ENCODE results near the gene TOMM70. TPM values are rescaled to one million over a fixed set of nuclear protein-coding genes. Genes with fewer than 3 reads are reported as not detected.
A peak's percentile ranks its signal among the peaks of the same experiment; 100 is the strongest.

Gene TOMM70
- total and polyA plus RNA-seq, 2 of the 13 experiments (the other 11 are each of a cell fraction or from before 2014, with no cell fraction given), result 27.0 to 77.2 TPM

DNA sequence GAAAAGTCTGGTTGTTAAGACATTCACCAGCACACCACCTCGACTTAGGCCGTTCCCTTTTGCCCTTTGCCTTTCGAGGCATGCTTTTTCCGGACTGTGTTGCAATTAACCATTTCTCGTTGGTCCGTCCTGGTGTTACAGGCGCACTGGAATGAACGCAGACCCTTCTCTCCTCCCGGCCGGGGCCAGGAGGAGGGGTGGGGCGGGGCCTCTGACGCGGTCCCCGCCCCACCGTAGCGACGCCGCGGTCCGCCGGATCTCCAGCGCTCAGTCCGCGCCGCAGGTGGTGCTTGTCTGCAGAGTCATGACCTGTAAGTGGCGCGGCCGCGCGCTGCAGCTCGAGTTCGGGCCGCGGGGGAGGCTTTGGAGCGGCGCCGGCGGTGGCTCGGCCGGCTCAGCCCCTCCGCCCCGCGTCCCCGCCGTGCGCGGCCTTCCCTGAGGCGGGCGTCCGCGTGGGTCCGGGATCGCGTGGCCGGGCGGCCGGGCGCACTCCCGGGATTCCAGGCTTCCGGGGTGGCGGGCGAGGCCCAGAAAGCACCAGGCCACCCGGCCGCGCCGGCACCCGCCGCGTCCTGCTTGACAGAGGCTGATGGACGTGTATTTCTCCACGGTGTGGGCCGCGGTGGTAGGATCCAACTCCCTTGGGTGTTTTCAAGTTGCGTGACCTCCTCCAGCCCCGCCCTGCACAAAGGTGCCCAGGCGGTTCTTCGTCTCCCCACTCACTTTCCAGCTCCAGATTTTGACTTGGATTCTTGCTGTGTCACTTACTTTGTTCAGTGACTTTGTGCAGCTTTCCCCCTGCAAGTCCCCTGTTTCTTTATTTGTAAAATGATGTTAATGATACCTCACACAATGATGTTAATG is 66.2 kb downstream of the TOMM70 start, which contains the start of gene NIT2 (continued):
- TF ChIP-seq ZNF543 (CRISPR knock-in tag; IDR thresholded peaks at IDR 0.05) (0 out of 2 replicates have a peak, but pooled peaks have one; percentile 50), SRSF9 (IDR thresholded peaks at IDR 0.05; ENCODE audit: borderline replicate concordance, insufficient read depth, low read depth, low read length, poor library complexity, severe bottlenecking) (no peak), PITX1 (CRISPR knock-in tag; IDR thresholded peaks at IDR 0.05) (0 out of 2 replicates have a peak, but pooled peaks have one; percentile 54), ZBTB21 (CRISPR knock-in tag; IDR thresholded peaks at IDR 0.05) (no peak), NFYC (CRISPR knock-in tag; IDR thresholded peaks at IDR 0.05) (0 out of 2 replicates have a peak, but pooled peaks have one; percentile 7), GABPB1 (CRISPR knock-in tag; IDR thresholded peaks at IDR 0.05) (no peak; the same call in none of the 2 replicates), ZSCAN25 (CRISPR knock-in tag; IDR thresholded peaks at IDR 0.05) (no peak), BHLHE40 (IDR thresholded peaks at IDR 0.05; ENCODE audit: low read length) (no peak), ZNF841 (CRISPR knock-in tag; IDR thresholded peaks at IDR 0.05; ENCODE audit: borderline replicate concordance) (no peak; the same call in 1 of the 2 replicates), TEAD3 (CRISPR knock-in tag; optimal IDR thresholded peaks at IDR 0.05; ENCODE audit: borderline replicate concordance) (peak; percentile 67), FOXA3 (CRISPR knock-in tag; IDR thresholded peaks at IDR 0.05) (peak; percentile 50; the same call in 1 of the 2 replicates), NFIB (CRISPR knock-in tag; IDR thresholded peaks at IDR 0.05; ENCODE audit: borderline replicate concordance) (no peak), ZBTB7B (CRISPR knock-in tag; IDR thresholded peaks at IDR 0.05) (no peak), ZNF790 (CRISPR knock-in tag; IDR thresholded peaks at IDR 0.05; ENCODE audit: borderline replicate concordance) (no peak), ZBTB38 (CRISPR knock-in tag; IDR thresholded peaks at IDR 0.05) (no peak)
- TF ChIP-seq, protein P1, sequence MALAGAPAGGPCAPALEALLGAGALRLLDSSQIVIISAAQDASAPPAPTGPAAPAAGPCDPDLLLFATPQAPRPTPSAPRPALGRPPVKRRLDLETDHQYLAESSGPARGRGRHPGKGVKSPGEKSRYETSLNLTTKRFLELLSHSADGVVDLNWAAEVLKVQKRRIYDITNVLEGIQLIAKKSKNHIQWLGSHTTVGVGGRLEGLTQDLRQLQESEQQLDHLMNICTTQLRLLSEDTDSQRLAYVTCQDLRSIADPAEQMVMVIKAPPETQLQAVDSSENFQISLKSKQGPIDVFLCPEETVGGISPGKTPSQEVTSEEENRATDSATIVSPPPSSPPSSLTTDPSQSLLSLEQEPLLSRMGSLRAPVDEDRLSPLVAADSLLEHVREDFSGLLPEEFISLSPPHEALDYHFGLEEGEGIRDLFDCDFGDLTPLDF (CRISPR knock-in tag; IDR thresholded peaks at IDR 0.05), result peak; percentile 51; the same call in 1 of the 2 replicates
- TF ChIP-seq, protein P2, sequence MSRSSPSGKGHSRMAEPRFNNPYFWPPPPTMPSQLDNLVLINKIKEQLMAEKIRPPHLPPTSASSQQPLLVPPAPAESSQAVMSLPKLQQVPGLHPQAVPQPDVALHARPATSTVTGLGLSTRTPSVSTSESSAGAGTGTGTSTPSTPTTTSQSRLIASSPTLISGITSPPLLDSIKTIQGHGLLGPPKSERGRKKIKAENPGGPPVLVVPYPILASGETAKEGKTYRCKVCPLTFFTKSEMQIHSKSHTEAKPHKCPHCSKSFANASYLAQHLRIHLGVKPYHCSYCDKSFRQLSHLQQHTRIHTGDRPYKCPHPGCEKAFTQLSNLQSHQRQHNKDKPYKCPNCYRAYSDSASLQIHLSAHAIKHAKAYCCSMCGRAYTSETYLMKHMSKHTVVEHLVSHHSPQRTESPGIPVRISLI (CRISPR knock-in tag; IDR thresholded peaks at IDR 0.05; ENCODE audit: borderline replicate concordance), result no peak
- TF ChIP-seq, protein P3, sequence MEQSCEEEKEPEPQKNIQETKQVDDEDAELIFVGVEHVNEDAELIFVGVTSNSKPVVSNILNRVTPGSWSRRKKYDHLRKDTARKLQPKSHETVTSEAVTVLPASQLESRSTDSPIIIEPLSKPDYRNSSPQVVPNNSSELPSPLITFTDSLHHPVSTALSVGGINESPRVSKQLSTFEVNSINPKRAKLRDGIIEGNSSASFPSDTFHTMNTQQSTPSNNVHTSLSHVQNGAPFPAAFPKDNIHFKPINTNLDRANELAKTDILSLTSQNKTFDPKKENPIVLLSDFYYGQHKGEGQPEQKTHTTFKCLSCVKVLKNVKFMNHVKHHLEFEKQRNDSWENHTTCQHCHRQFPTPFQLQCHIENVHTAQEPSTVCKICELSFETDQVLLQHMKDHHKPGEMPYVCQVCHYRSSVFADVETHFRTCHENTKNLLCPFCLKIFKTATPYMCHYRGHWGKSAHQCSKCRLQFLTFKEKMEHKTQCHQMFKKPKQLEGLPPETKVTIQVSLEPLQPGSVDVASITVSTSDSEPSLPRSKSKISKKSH (CRISPR knock-in tag; IDR thresholded peaks at IDR 0.05; ENCODE audit: borderline replicate concordance), result no peak
- TF ChIP-seq, protein P4, sequence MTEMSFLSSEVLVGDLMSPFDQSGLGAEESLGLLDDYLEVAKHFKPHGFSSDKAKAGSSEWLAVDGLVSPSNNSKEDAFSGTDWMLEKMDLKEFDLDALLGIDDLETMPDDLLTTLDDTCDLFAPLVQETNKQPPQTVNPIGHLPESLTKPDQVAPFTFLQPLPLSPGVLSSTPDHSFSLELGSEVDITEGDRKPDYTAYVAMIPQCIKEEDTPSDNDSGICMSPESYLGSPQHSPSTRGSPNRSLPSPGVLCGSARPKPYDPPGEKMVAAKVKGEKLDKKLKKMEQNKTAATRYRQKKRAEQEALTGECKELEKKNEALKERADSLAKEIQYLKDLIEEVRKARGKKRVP (CRISPR knock-in tag; IDR thresholded peaks at IDR 0.05), result peak in 1 of 2 experiments; percentile 46; a peak in 1 of 4 replicates
- TF ChIP-seq, protein P5, sequence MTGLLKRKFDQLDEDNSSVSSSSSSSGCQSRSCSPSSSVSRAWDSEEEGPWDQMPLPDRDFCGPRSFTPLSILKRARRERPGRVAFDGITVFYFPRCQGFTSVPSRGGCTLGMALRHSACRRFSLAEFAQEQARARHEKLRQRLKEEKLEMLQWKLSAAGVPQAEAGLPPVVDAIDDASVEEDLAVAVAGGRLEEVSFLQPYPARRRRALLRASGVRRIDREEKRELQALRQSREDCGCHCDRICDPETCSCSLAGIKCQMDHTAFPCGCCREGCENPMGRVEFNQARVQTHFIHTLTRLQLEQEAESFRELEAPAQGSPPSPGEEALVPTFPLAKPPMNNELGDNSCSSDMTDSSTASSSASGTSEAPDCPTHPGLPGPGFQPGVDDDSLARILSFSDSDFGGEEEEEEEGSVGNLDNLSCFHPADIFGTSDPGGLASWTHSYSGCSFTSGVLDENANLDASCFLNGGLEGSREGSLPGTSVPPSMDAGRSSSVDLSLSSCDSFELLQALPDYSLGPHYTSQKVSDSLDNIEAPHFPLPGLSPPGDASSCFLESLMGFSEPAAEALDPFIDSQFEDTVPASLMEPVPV (CRISPR knock-in tag; IDR thresholded peaks at IDR 0.05), result peak; percentile 46; the same call in 1 of the 2 replicates
- TF ChIP-seq, protein P6, sequence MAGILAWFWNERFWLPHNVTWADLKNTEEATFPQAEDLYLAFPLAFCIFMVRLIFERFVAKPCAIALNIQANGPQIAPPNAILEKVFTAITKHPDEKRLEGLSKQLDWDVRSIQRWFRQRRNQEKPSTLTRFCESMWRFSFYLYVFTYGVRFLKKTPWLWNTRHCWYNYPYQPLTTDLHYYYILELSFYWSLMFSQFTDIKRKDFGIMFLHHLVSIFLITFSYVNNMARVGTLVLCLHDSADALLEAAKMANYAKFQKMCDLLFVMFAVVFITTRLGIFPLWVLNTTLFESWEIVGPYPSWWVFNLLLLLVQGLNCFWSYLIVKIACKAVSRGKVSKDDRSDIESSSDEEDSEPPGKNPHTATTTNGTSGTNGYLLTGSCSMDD (CRISPR knock-in tag; IDR thresholded peaks at IDR 0.05), result no peak
